Measurements from ENCODE around the gene UBE2G1. TPM values are rescaled to one million over a fixed set of nuclear protein-coding genes. Genes with fewer than 3 reads are reported as not detected.
A peak's percentile ranks its signal among the peaks of the same experiment; 100 is the strongest.
"Not testable (repeated sequence)": the region's sequence is repeated elsewhere in the genome, so short reads cannot be mapped to it uniquely, and the experiment has no call there.

UBE2G1 gene
- total RNA-seq, 4 donors from 2014 or later: 16.5 to 51.8 (median 33.9) TPM

GRCh38 chr17:4375039-4375748 lies 8.7 kb upstream of the UBE2G1 start:
- TF ChIP-seq POLR2A (IDR thresholded peaks at IDR 0.05): no peak
- TF ChIP-seq CTCF (IDR thresholded peaks at IDR 0.05): no peak
- Histone ChIP-seq H3K27me3 (no peaks in the 10 kb centered on the region), H3K36me3 (no peaks in the 10 kb centered on the region), H3K4me3 (no peak overlapping the region), H3K4me1 (no peaks in the 10 kb centered on the region), H3K27ac (no peak overlapping the region), H3K9me3 (no peaks in the 10 kb centered on the region)
- intact Hi-C loops (cut with DNase I; ENCODE audit: low total_unique reads): no loop called here
- no peak for DNase-seq

DNA sequence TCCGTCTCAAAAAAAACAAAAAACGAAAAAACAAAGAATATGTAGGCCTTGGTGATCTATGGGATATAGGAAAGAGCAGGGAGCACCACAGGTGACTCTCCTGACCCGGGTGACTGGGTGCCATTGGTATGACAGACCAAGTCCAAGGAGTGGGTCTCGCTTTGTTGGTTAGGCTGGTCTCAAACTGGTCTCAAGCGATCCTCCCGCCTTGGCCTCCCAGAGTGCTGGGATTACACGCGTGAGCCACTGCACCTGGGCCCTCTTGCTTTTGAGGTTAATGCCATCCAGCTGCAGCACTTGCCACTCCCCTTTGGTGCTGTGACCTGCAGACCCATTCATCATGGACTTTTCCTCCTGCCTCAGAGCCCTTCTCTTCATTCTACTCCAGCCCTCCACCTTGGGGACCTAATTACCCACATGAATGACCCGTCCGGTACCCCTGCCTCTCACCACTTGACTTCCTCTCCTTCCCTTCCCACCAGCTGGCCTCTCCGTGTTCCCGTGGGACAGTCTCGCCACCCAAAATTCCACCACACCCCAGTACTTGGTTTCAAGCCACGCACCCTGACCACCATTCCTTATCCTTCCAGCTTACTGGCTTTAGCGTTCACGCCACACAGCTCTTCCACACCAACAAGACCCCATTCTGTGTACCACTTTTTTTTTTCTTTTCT lies 3.2 kb upstream of the UBE2G1 start:
- Histone ChIP-seq H3K4me3 (no peak overlapping the region), H3K27me3 (no peaks in the 10 kb centered on the region), H3K36me3 (no peaks in the 10 kb centered on the region), H3K4me1 (no peaks in the 10 kb centered on the region), H3K27ac (no peak overlapping the region), H3K9me3 (no peaks in the 10 kb centered on the region)
- intact Hi-C loops (cut with DNase I; ENCODE audit: low total_unique reads): no loop called here
- TF ChIP-seq POLR2A (IDR thresholded peaks at IDR 0.05): no peak
- TF ChIP-seq CTCF (IDR thresholded peaks at IDR 0.05): no peak
- no peak for DNase-seq

DNA sequence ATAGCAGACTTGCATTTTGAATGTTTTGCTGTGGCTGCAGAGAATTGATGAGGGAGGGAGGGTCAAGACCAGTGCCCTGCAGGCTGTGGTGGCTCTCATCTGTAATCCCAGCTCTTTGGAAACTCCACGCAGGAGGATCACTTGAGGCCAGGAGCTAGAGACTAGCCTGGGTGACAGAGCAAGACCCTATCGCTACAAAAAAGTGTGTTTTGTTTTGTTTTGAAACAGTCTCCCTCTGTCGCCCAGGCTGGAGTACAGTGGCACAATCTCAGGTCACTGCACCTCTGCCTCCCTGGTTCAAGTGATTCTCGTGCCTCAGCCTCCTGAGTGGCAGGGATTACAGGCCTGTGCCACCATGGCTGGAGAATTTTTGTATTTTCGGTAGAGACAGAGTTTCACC lies 1.9 kb upstream of the UBE2G1 start:
- no peak for DNase-seq
- TF ChIP-seq POLR2A (IDR thresholded peaks at IDR 0.05) (no peak), CTCF (IDR thresholded peaks at IDR 0.05) (no peak)
- Histone ChIP-seq H3K36me3 (no peaks in the 10 kb centered on the region), H3K4me3 (no peak overlapping the region), H3K27me3 (no peaks in the 10 kb centered on the region), H3K9me3 (no peaks in the 10 kb centered on the region), H3K4me1 (no peaks in the 10 kb centered on the region), H3K27ac (no peak overlapping the region)
- intact Hi-C loops (cut with DNase I; ENCODE audit: low total_unique reads): no loop called here

- H3K36me3 ChIP-seq; DNase-seq; H3K27me3 ChIP-seq; H3K4me3 ChIP-seq; H3K9me3 ChIP-seq; H3K4me1 ChIP-seq; intact Hi-C loops (cut with DNase I; ENCODE audit: low total_unique reads): not testable (repeated sequence)
- peak overlapping the region; percentile 96 to 97 for H3K27ac ChIP-seq
Measured at GRCh38 chr17:4367177-4367576, 702 bp upstream of the UBE2G1 start.

- no peak for TF ChIP-seq CTCF (IDR thresholded peaks at IDR 0.05)
- peak in 1 of 2 donors; percentile 4 for TF ChIP-seq POLR2A (IDR thresholded peaks at IDR 0.05)
Measured at GRCh38 chr17:4365628-4366326, 698 bp downstream of the UBE2G1 start.

More at GRCh38 chr17:4365628-4366326, 698 bp downstream of the UBE2G1 start:
- intact Hi-C loops (cut with DNase I; ENCODE audit: low total_unique reads): no loop called here
- peak overlapping the region; percentile 70 to 89 for H3K4me3 ChIP-seq
- H3K27me3 ChIP-seq: no peaks in the 10 kb centered on the region
- H3K9me3 ChIP-seq: no peaks in the 10 kb centered on the region
- no peaks in the 10 kb centered on the region for H3K36me3 ChIP-seq
- H3K27ac ChIP-seq: peak overlapping the region; percentile 96 to 97
- DNase-seq: peak; percentile 41 to 47
- no peaks in the 10 kb centered on the region for H3K4me1 ChIP-seq
